ENCODE data around the gene ST8SIA6. TPM values are rescaled to one million over a fixed set of nuclear protein-coding genes. Genes with fewer than 3 reads are reported as not detected.

The ST8SIA6 gene
- total RNA-seq, 1 donor from 2014 or later: 5.1 TPM

GRCh38 chr10:17375936-17376584 lies 78.3 kb downstream of the ST8SIA6 start:
- H3K9me3 Mint-ChIP-seq: peaks cover 3% of the 10 kb centered on the region
- Histone ChIP-seq H3K4me1 (no peaks in the 10 kb centered on the region), H3K36me3 (no peaks in the 10 kb centered on the region), H3K27me3 (no peaks in the 10 kb centered on the region), H4K20me1 (ENCODE audit: low read depth) (no peaks in the 10 kb centered on the region), H2AFZ (replicated peaks) (no peak overlapping the region), H3K9me3 (ENCODE audit: low read depth) (no peaks in the 10 kb centered on the region), H3K79me2 (ENCODE audit: low read depth) (no peaks in the 10 kb centered on the region), H3K4me2 (no peak overlapping the region), H3F3A (ENCODE audit: low read depth) (no peaks in the 10 kb centered on the region), H3K9ac (no peak overlapping the region), H3K27ac (no peak overlapping the region), H3K4me3 (no peak overlapping the region)
- TF ChIP-seq EZH2phosphoT487 (IDR thresholded peaks at IDR 0.05): no peak
- TF ChIP-seq CTCF (IDR thresholded peaks at IDR 0.05): peak; percentile 68
- no peak for TF ChIP-seq EZH2 (IDR thresholded peaks at IDR 0.05)
- no peak overlapping the region for H3K27ac Mint-ChIP-seq
- no peak overlapping the region for H3K4me3 Mint-ChIP-seq
- H3K27me3 Mint-ChIP-seq (ENCODE audit: insufficient read depth, low read depth): peaks cover 7% of the 10 kb centered on the region
- H3K4me1 Mint-ChIP-seq: no peaks in the 10 kb centered on the region
- DNase-seq (ENCODE audit: low spot score): peak; percentile 15
- no peaks in the 10 kb centered on the region for H3K36me3 Mint-ChIP-seq

DNA sequence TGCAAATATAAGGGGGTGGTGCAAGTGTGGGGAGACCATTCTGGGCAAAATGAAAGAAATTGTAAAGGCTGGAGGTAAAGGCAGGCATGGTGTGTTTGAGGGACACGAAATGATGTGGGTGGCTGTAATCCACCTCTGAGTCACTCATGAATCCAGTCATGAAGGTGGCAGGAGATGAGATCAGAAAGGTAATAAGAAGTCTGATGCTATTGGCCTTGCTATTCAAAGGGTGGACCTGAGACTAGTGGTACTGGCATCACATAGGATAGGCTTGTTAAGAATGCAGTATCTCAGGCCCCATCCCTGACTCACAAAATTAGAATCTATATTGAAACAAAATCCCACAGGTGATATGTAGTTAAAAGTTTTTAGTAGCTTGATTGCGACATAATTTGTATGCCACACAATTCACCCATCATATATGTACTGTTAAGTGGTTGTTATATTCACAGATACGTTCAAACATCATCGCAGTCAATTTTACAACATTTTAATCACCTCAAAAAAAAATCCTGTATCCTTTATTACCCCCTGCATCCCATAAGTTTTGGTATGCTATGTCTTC lies 85.6 kb downstream of the ST8SIA6 start:
- no peak overlapping the region for H3K27ac Mint-ChIP-seq
- no peak for TF ChIP-seq EZH2phosphoT487 (IDR thresholded peaks at IDR 0.05)
- TF ChIP-seq EZH2 (IDR thresholded peaks at IDR 0.05): no peak
- TF ChIP-seq CTCF (IDR thresholded peaks at IDR 0.05): no peak
- no peak overlapping the region for H3K4me3 Mint-ChIP-seq
- Histone ChIP-seq H3K4me1 (no peaks in the 10 kb centered on the region), H3K9ac (no peak overlapping the region), H3K9me3 (ENCODE audit: low read depth) (no peaks in the 10 kb centered on the region), H3K4me2 (no peak overlapping the region), H3K79me2 (ENCODE audit: low read depth) (no peaks in the 10 kb centered on the region), H3F3A (ENCODE audit: low read depth) (no peaks in the 10 kb centered on the region), H3K36me3 (no peaks in the 10 kb centered on the region), H3K27ac (no peak overlapping the region), H3K4me3 (no peak overlapping the region), H2AFZ (replicated peaks) (no peak overlapping the region), H4K20me1 (ENCODE audit: low read depth) (no peaks in the 10 kb centered on the region), H3K27me3 (no peaks in the 10 kb centered on the region)
- peaks cover 3% of the 10 kb centered on the region for H3K9me3 Mint-ChIP-seq
- no peaks in the 10 kb centered on the region for H3K4me1 Mint-ChIP-seq
- peaks cover 5% of the 10 kb centered on the region for H3K27me3 Mint-ChIP-seq (ENCODE audit: insufficient read depth, low read depth)
- no peaks in the 10 kb centered on the region for H3K36me3 Mint-ChIP-seq
- DNase-seq (ENCODE audit: low spot score): no peak

DNA sequence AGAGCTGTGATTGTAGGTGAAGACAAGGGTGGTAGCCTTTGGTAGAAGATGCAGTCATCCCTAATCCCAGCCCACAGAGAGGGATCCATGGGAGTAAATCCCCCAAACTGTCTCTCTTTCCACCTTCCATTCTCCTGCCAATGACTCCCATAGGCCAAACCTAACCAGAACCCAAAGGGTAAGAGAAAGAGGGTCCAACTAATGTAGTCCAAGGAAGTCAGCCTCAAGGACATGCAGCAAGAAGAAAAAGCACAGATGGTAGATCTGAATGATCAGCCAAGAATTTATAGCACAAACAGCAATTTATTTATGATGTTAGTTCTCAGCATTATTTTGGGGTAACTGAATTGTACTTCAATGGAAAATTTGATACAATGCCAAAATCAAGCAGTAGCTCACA lies 87.7 kb downstream of the ST8SIA6 start:
- no peak overlapping the region for H3K9ac ChIP-seq
- peaks cover 5% of the 10 kb centered on the region for H3K27me3 Mint-ChIP-seq (ENCODE audit: insufficient read depth, low read depth)
- no peaks in the 10 kb centered on the region for H4K20me1 ChIP-seq (ENCODE audit: low read depth)
- peaks cover 3% of the 10 kb centered on the region for H3K9me3 Mint-ChIP-seq
- H3K27ac ChIP-seq: no peak overlapping the region
- no peaks in the 10 kb centered on the region for H3K27me3 ChIP-seq
- H3K27ac Mint-ChIP-seq: no peak overlapping the region
- no peak overlapping the region for H2AFZ ChIP-seq (replicated peaks)
- H3K36me3 Mint-ChIP-seq: no peaks in the 10 kb centered on the region
- H3K4me1 ChIP-seq: no peaks in the 10 kb centered on the region
- H3F3A ChIP-seq (ENCODE audit: low read depth): no peaks in the 10 kb centered on the region
- H3K4me3 Mint-ChIP-seq: no peak overlapping the region
- no peak overlapping the region for H3K4me3 ChIP-seq
- no peaks in the 10 kb centered on the region for H3K4me1 Mint-ChIP-seq
- H3K9me3 ChIP-seq (ENCODE audit: low read depth): no peaks in the 10 kb centered on the region
- no peaks in the 10 kb centered on the region for H3K79me2 ChIP-seq (ENCODE audit: low read depth)
- no peaks in the 10 kb centered on the region for H3K36me3 ChIP-seq
- no peak overlapping the region for H3K4me2 ChIP-seq
- no peak for DNase-seq (ENCODE audit: low spot score)
- TF ChIP-seq EZH2 (IDR thresholded peaks at IDR 0.05) (no peak), CTCF (IDR thresholded peaks at IDR 0.05) (no peak), EZH2phosphoT487 (IDR thresholded peaks at IDR 0.05) (no peak)
